Measurements from ENCODE around the gene COL6A1. TPM values are rescaled to one million over a fixed set of nuclear protein-coding genes. Genes with fewer than 3 reads are reported as not detected.

Gene COL6A1
- total RNA-seq, 1 experiment from 2014 or later: 193 TPM

DNA sequence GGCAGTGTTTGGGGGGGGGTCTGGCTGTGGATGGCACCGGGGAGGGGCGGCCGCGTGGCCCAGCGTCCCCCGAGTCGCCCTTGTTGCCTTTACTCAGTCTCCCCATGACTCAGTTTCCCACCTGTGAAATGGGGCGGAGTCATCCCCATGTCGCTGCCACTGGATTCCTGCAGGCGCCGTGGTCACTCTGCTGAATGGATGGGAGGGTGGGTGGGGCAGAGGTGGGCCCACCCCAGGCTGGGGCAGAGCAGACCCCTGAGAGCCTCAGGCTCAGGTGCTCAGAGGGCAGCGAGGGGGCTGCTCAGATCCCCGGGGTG, 2.0 kb downstream of the COL6A1 start:
- H3K9me3 Mint-ChIP-seq: no peaks in the 10 kb centered on the region
- H2BK20ac ChIP-seq (ENCODE audit: low read depth, low read length, poor library complexity, severe bottlenecking): no peak overlapping the region
- TF ChIP-seq, protein P1, sequence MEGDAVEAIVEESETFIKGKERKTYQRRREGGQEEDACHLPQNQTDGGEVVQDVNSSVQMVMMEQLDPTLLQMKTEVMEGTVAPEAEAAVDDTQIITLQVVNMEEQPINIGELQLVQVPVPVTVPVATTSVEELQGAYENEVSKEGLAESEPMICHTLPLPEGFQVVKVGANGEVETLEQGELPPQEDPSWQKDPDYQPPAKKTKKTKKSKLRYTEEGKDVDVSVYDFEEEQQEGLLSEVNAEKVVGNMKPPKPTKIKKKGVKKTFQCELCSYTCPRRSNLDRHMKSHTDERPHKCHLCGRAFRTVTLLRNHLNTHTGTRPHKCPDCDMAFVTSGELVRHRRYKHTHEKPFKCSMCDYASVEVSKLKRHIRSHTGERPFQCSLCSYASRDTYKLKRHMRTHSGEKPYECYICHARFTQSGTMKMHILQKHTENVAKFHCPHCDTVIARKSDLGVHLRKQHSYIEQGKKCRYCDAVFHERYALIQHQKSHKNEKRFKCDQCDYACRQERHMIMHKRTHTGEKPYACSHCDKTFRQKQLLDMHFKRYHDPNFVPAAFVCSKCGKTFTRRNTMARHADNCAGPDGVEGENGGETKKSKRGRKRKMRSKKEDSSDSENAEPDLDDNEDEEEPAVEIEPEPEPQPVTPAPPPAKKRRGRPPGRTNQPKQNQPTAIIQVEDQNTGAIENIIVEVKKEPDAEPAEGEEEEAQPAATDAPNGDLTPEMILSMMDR (conservative IDR thresholded peaks at IDR 0.05): no peak
- H3K27me3 Mint-ChIP-seq (ENCODE audit: low read depth): peaks cover 5% of the 10 kb centered on the region
- H4K91ac ChIP-seq (ENCODE audit: insufficient read length, low read depth, low read length): no peak overlapping the region
- no peaks in the 10 kb centered on the region for H3K4me1 ChIP-seq (ENCODE audit: insufficient read depth, low read length)
- H3K56ac ChIP-seq (ENCODE audit: insufficient read length, low read depth, low read length): no peak overlapping the region
- peaks cover 14% of the 10 kb centered on the region for H3K23me2 ChIP-seq (ENCODE audit: insufficient read length, low read depth, low read length, poor library complexity, severe bottlenecking)
- no peak overlapping the region for H4K8ac ChIP-seq (replicated peaks; ENCODE audit: insufficient read length, low read depth, low read length)
- H3K27ac ChIP-seq (ENCODE audit: insufficient read length, low read depth, low read length): no peak overlapping the region
- H3K9me3 ChIP-seq (ENCODE audit: control insufficient read depth, low read depth, low read length): no peaks in the 10 kb centered on the region
- H2AFZ ChIP-seq (ENCODE audit: low read length): no peak overlapping the region
- H4K20me1 ChIP-seq (ENCODE audit: control insufficient read depth, insufficient read depth, insufficient read length): peaks cover 2% of the 10 kb centered on the region
- peaks cover 4 to 6% of the 10 kb centered on the region in 2 experiments; a peak in 3 of 4 replicates for H3K4me1 Mint-ChIP-seq
- H3K18ac ChIP-seq (ENCODE audit: insufficient read length, low read depth, low read length): no peak overlapping the region
- no peak overlapping the region; the same call in 1 of the 2 replicates for H3K14ac ChIP-seq (ENCODE audit: insufficient read depth, low read length)
- no peaks in the 10 kb centered on the region for H3K79me2 ChIP-seq (ENCODE audit: insufficient read depth, low read length)
- no peak overlapping the region for H2BK120ac ChIP-seq (ENCODE audit: low read depth, low read length, poor library complexity, severe bottlenecking)
- H2AK5ac ChIP-seq (ENCODE audit: insufficient read length, low read length): no peak overlapping the region
- H3K36me3 Mint-ChIP-seq (ENCODE audit: insufficient read depth in 1 of 3, low read depth in 3 of 3): peaks cover 15 to 27% (median 17%) of the 10 kb centered on the region in 3 experiments
- H2BK12ac ChIP-seq (ENCODE audit: insufficient read length, low read depth, low read length): no peak overlapping the region
- no peak for DNase-seq
- H3K27ac Mint-ChIP-seq: no peak overlapping the region
- no peaks in the 10 kb centered on the region for H3K79me1 ChIP-seq (ENCODE audit: insufficient read depth, low read depth, low read length, poor library complexity, severe bottlenecking)
- H3T11ph ChIP-seq (ENCODE audit: low read length): no peak overlapping the region
- H3K27me3 ChIP-seq (ENCODE audit: insufficient read depth, low read length): no peaks in the 10 kb centered on the region; the same call in 1 of the 2 replicates
- H3K23ac ChIP-seq (ENCODE audit: insufficient read length, low read depth, low read length): no peak overlapping the region
- no peak overlapping the region for H3K4me2 ChIP-seq (ENCODE audit: insufficient read depth, insufficient read length, low read length)
- no peak overlapping the region for H2BK5ac ChIP-seq (ENCODE audit: insufficient read length, low read length)
- no peak overlapping the region for H3K4ac ChIP-seq (ENCODE audit: low read depth, low read length)
- WGBS (ENCODE audit: extremely low coverage, insufficient read length, low lambda C conversion rate): no CpG with 5 or more reads among the region's 13 CpGs
- no peak overlapping the region for H3K4me3 Mint-ChIP-seq
- H3K9ac ChIP-seq (ENCODE audit: extremely low read depth, insufficient read length, low read length): no peak overlapping the region
- H2BK15ac ChIP-seq (ENCODE audit: low read depth, low read length): no peak overlapping the region
- H4K5ac ChIP-seq (ENCODE audit: insufficient read length, low read depth, low read length): no peak overlapping the region
